Left lung (tissue), 10 donors: ENCODE data around the gene EOGT. TPM values are rescaled to one million over a fixed set of nuclear protein-coding genes. Genes with fewer than 3 reads are reported as not detected.

Source experiments
- ATAC-seq: fragments of 200-7000 bp; cut with Tn5 transposase; one replicate; pipeline ENCODE4 v1.9.1; 2020; ENCODE audit warnings: moderate library complexity
- DNase-seq, 4 donors: peaks; one replicate each; pipeline ENCODE4 v3.0.0-alpha.2; 2013 to 2020
- H3K27ac ChIP-seq, 2 donors: fragments of 200-600 bp; sonication (generic) in 1 of 2; one replicate each; pipeline versions ENCODE4 v1.5.0 to v1.8.0; 2020 to 2021
- H3K27me3 ChIP-seq, 2 donors: fragments of 200-600 bp; sonication (generic) in 1 of 2; one replicate each; pipeline versions ENCODE4 v1.5.0 to v1.8.0; 2020 to 2021
- H3K36me3 ChIP-seq, 2 donors: fragments of 200-600 bp; sonication (generic) in 1 of 2; one replicate each; pipeline versions ENCODE4 v1.5.0 to v1.8.0; 2020 to 2021
- H3K4me1 ChIP-seq, 2 donors: fragments of 200-600 bp; one replicate each; pipeline ENCODE4 v1.8.0; 2021
- H3K4me3 ChIP-seq, 2 donors: fragments of 200-600 bp; sonication (generic) in 1 of 2; one replicate each; pipeline versions ENCODE4 v1.5.0 to v1.8.0; 2020 to 2021; ENCODE audit warnings: mild to moderate bottlenecking in 1 of 2
- H3K9me3 ChIP-seq, 2 donors: fragments of 200-600 bp; sonication (generic) in 1 of 2; one replicate each; pipeline versions ENCODE4 v1.5.0 to v1.8.0; 2020 to 2021
- CTCF ChIP-seq, 2 donors: fragments of 200-600 bp; sonication (generic) in 1 of 2; IDR thresholded peaks; one replicate each; pipeline versions ENCODE4 v1.5.0 to v1.8.0; 2021; ENCODE audit warnings: antibody characterized with exemption in 2 of 2
- intact Hi-C, 2 donors: fragments of 100-400 bp; cut with DNase I; formaldehyde crosslinking; loops; one replicate each; pipeline versions ENCODE4 v1.11.2 to v1.14.2; 2022
- polyA plus RNA-seq, 6 donors: library from polyadenylated mRNA; unstranded; fragments of 120-200 nt; gene quantifications; one replicate each; pipeline ENCODE4 v1.2.1, GENCODE V29; 2013; ENCODE audit not compliant: insufficient read length in 6 of 6
- total RNA-seq, 2 donors: library from RNA; stranded (reverse); fragmentation: NEBNext Ultra II Directional; extraction: Animal tissue kit (Norgen Biotek cat#: 25700); gene quantifications; one replicate each; pipeline ENCODE4 v1.2.1, GENCODE V29; 2021
- donor health status: DM: no; HTN: yes; CAD: no.
- donor health status: DM: no; HTN: no; CAD: no.

Gene EOGT
- total and polyA plus RNA-seq, 8 donors, result 27.9 to 58.0 (median 39.4) TPM

GRCh38 chr3:68964694-68965093 is 48.8 kb downstream of the EOGT start:
- peaks cover 0 to 10% of the 10 kb centered on the region in 2 donors for H3K27me3 ChIP-seq
- no peaks in the 10 kb centered on the region for H3K36me3 ChIP-seq
- ATAC-seq (no peak), DNase-seq (no peak)
- no peak overlapping the region for H3K27ac ChIP-seq
- no peak for TF ChIP-seq CTCF (IDR thresholded peaks at IDR 0.05)
- no peaks in the 10 kb centered on the region for H3K4me1 ChIP-seq
- H3K9me3 ChIP-seq, result no peaks in the 10 kb centered on the region
- no peak overlapping the region for H3K4me3 ChIP-seq
- intact Hi-C loops, result no loop called here

- DNase-seq (peak in 1 of 4 donors; percentile 17), ATAC-seq (no peak)
- no peak for TF ChIP-seq CTCF (IDR thresholded peaks at IDR 0.05)
- H3K27ac ChIP-seq, result no peak overlapping the region
- no peaks in the 10 kb centered on the region for H3K9me3 ChIP-seq
- H3K4me3 ChIP-seq, result no peak overlapping the region
- intact Hi-C loops, result no loop called here
- no peaks in the 10 kb centered on the region for H3K36me3 ChIP-seq
- H3K27me3 ChIP-seq, result peaks cover 0 to 14% of the 10 kb centered on the region in 2 donors
- H3K4me1 ChIP-seq, result no peaks in the 10 kb centered on the region
Observed at GRCh38 chr3:68963891-68964290, 49.6 kb downstream of the EOGT start.

- Histone ChIP-seq H3K4me1 (no peaks in the 10 kb centered on the region), H3K4me3 (no peak overlapping the region), H3K9me3 (no peaks in the 10 kb centered on the region), H3K27ac (no peak overlapping the region), H3K36me3 (no peaks in the 10 kb centered on the region), H3K27me3 (peaks cover 0 to 14% of the 10 kb centered on the region in 2 donors)
- ATAC-seq (no peak), DNase-seq (peak in 2 of 4 donors; percentile 18 to 26)
- TF ChIP-seq CTCF (IDR thresholded peaks at IDR 0.05), result no peak
- intact Hi-C loops, result no loop called here
Observed at GRCh38 chr3:68963376-68963775, 50.1 kb downstream of the EOGT start.

- no peaks in the 10 kb centered on the region for H3K4me1 ChIP-seq
- H3K36me3 ChIP-seq, result no peaks in the 10 kb centered on the region
- H3K4me3 ChIP-seq, result no peak overlapping the region
- H3K27me3 ChIP-seq, result peaks cover 0 to 14% of the 10 kb centered on the region in 2 donors
- ATAC-seq (no peak), DNase-seq (no peak)
- no peaks in the 10 kb centered on the region for H3K9me3 ChIP-seq
- no peak overlapping the region for H3K27ac ChIP-seq
- intact Hi-C loops, result no loop called here
- no peak for TF ChIP-seq CTCF (IDR thresholded peaks at IDR 0.05)
Observed at GRCh38 chr3:68958932-68959331, 54.6 kb downstream of the EOGT start.

GRCh38 chr3:68957895-68958294 is 55.6 kb downstream of the EOGT start:
- intact Hi-C loops, result no loop called here
- H3K4me3 ChIP-seq, result no peak overlapping the region
- no peaks in the 10 kb centered on the region for H3K36me3 ChIP-seq
- TF ChIP-seq CTCF (IDR thresholded peaks at IDR 0.05), result no peak
- ATAC-seq, result no peak
- H3K4me1 ChIP-seq, result no peaks in the 10 kb centered on the region
- no peak overlapping the region for H3K27ac ChIP-seq
- H3K9me3 ChIP-seq, result no peaks in the 10 kb centered on the region
- H3K27me3 ChIP-seq, result peaks cover 0 to 14% of the 10 kb centered on the region in 2 donors
- no peak for DNase-seq
